NCI-H1436 treated with DMSO at 0.1 percent for 48 hours (cell line): ENCODE measurements around the gene CPVL.

Experiments
- DNase-seq: peaks from one replicate; lab custom pipeline; 2025; lab: John Stamatoyannopoulos, UW

The CPVL gene

GRCh38 chr7:29146057-29146706, at the start of gene CPVL:
Gene CPVL (minus strand): TSS chr7:29146537. CDS start chr7:29121061, 25,476 bp downstream.
- no peak for DNase-seq

- no peak for DNase-seq
Observed at GRCh38 chr7:29194594-29195427, 48.5 kb upstream of the CPVL start, which contains the start of gene CHN2. Gene CHN2 (plus strand): TSS chr7:29194775.

- DNase-seq: no peak
Observed at GRCh38 chr7:29194206-29194593, 47.9 kb upstream of the CPVL start.

- no peak for DNase-seq
Observed at GRCh38 chr7:29193316-29194205, 47.2 kb upstream of the CPVL start.

GRCh38 chr7:29192811-29193210, 46.5 kb upstream of the CPVL start:
- no peak for DNase-seq

GRCh38 chr7:29192323-29192722, 46.0 kb upstream of the CPVL start:
- no peak for DNase-seq

- DNase-seq: peak; percentile 30
Observed at GRCh38 chr7:29190349-29191045, 44.2 kb upstream of the CPVL start.

GRCh38 chr7:29189743-29190201, 43.4 kb upstream of the CPVL start:
- peak; percentile 70 for DNase-seq

- DNase-seq: no peak
Observed at GRCh38 chr7:29185613-29186012, 39.3 kb upstream of the CPVL start.

GRCh38 chr7:29184599-29184998, 38.3 kb upstream of the CPVL start:
- no peak for DNase-seq

- DNase-seq: no peak
Observed at GRCh38 chr7:29179115-29179514, 32.8 kb upstream of the CPVL start.

GRCh38 chr7:29177963-29178600, 31.7 kb upstream of the CPVL start:
- no peak for DNase-seq

GRCh38 chr7:29173458-29173857, 27.1 kb upstream of the CPVL start:
- DNase-seq: no peak

- no peak for DNase-seq
Observed at GRCh38 chr7:29170781-29171180, 24.4 kb upstream of the CPVL start.

- DNase-seq: no peak
Observed at GRCh38 chr7:29167721-29168120, 21.4 kb upstream of the CPVL start.

GRCh38 chr7:29163854-29164253, 17.5 kb upstream of the CPVL start:
- DNase-seq: no peak

- no peak for DNase-seq
Observed at GRCh38 chr7:29162577-29162976, 16.2 kb upstream of the CPVL start.

GRCh38 chr7:29161231-29161630, 14.9 kb upstream of the CPVL start:
- no peak for DNase-seq

- DNase-seq: no peak
Observed at GRCh38 chr7:29160080-29160479, 13.7 kb upstream of the CPVL start.

GRCh38 chr7:29158795-29159423, 12.6 kb upstream of the CPVL start:
- DNase-seq: no peak
